SK-N-SH treated with all-trans-retinoic acid at 6 μM for 48 hours (cell line): ENCODE measurements around the gene HOXD11.

ENCODE experiments used
- ATAC-seq: fragments of 200-7000 bp; cut with Tn5 transposase; 3 replicates; pipeline ENCODE4 v1.9.1; 2020; ENCODE audit warnings: mild to moderate bottlenecking, moderate library complexity
- ARNTL ChIP-seq: fragments of 450-650 bp; formaldehyde crosslinking; IDR thresholded peaks from 2 replicates; pipeline ENCODE4 v1.5.0; 2020; ENCODE audit warnings: low read depth, mild to moderate bottlenecking, moderate library complexity, borderline replicate concordance
- CSDC2 ChIP-seq: fragments of 250-450 bp; sonication (Bioruptor Pico); IDR thresholded peaks from 2 replicates; pipeline ENCODE4 v1.5.0; 2020; ENCODE audit warnings: mild to moderate bottlenecking, moderate library complexity
- ESRRG ChIP-seq: fragments of 250-450 bp; sonication (Bioruptor Pico); IDR thresholded peaks from 2 replicates; pipeline ENCODE4 v1.6.1; 2021; ENCODE audit warnings: mild to moderate bottlenecking
- ISL1 ChIP-seq: fragments of 250-450 bp; sonication (Bioruptor Pico); IDR thresholded peaks from 2 replicates; pipeline ENCODE4 v2.1.2; 2022; ENCODE audit warnings: mild to moderate bottlenecking, moderate library complexity
- OSR1 ChIP-seq: fragments of 250-450 bp; sonication (Bioruptor Pico); IDR thresholded peaks from 2 replicates; pipeline ENCODE4 v1.8.0; 2022; ENCODE audit warnings: moderate library complexity, mild to moderate bottlenecking, inconsistent platforms
- PPARA ChIP-seq: fragments of 250-450 bp; sonication (Bioruptor Pico); IDR thresholded peaks from 2 replicates; pipeline ENCODE4 v1.5.0; 2020; ENCODE audit warnings: mild to moderate bottlenecking, borderline replicate concordance
- RARB ChIP-seq: fragments of 250-450 bp; sonication (Bioruptor Pico); IDR thresholded peaks from 2 replicates; pipeline ENCODE4 v1.8.0; 2021; ENCODE audit warnings: mild to moderate bottlenecking, moderate library complexity
- SNAI2 ChIP-seq: fragments of 250-450 bp; sonication (Bioruptor Pico); IDR thresholded peaks from 2 replicates; pipeline ENCODE4 v1.5.0; 2020; ENCODE audit warnings: mild to moderate bottlenecking, moderate library complexity
- TCF4 ChIP-seq: fragments of 250-450 bp; sonication (Bioruptor Pico); IDR thresholded peaks from 2 replicates; pipeline ENCODE4 v1.8.0; 2021; ENCODE audit warnings: mild to moderate bottlenecking, moderate library complexity, borderline replicate concordance
- TOX ChIP-seq: fragments of 250-450 bp; sonication (Bioruptor Pico); IDR thresholded peaks from 2 replicates; pipeline ENCODE4 v1.8.0; 2021; ENCODE audit warnings: mild to moderate bottlenecking, moderate library complexity, borderline replicate concordance
- ZC3H10 ChIP-seq: fragments of 250-450 bp; sonication (Bioruptor Pico); IDR thresholded peaks from 2 replicates; pipeline ENCODE4 v1.5.1; 2021; ENCODE audit warnings: mild to moderate bottlenecking, moderate library complexity
- ZFP3 ChIP-seq: fragments of 250-450 bp; sonication (Bioruptor Pico); IDR thresholded peaks from 2 replicates; pipeline ENCODE4 v1.5.0; 2020; ENCODE audit warnings: mild to moderate bottlenecking, moderate library complexity
- ZFP30 ChIP-seq: fragments of 450-650 bp; formaldehyde crosslinking; IDR thresholded peaks from 2 replicates; pipeline ENCODE4 v1.5.0; 2022; ENCODE audit warnings: mild to moderate bottlenecking, moderate library complexity
- ZNF565 ChIP-seq: fragments of 450-650 bp; formaldehyde crosslinking; conservative IDR thresholded peaks from 2 replicates; pipeline ENCODE4 v1.5.0; 2020; ENCODE audit warnings: low read depth, mild to moderate bottlenecking, moderate library complexity
- ZNF70 ChIP-seq: fragments of 450-650 bp; formaldehyde crosslinking; IDR thresholded peaks from 2 replicates; pipeline ENCODE4 v1.5.0; 2020; ENCODE audit warnings: mild to moderate bottlenecking, moderate library complexity
- ZNF8 ChIP-seq: fragments of 450-650 bp; formaldehyde crosslinking; IDR thresholded peaks from 2 replicates; pipeline ENCODE4 v1.5.0; 2020; ENCODE audit warnings: mild to moderate bottlenecking, moderate library complexity
- TF ChIP-seq, protein P1 (sequence below): fragments of 250-450 bp; sonication (Bioruptor Pico); IDR thresholded peaks from 2 replicates; pipeline ENCODE4 v1.8.0; 2021; ENCODE audit warnings: low read depth, mild to moderate bottlenecking, moderate library complexity, borderline replicate concordance
- TF ChIP-seq, protein P2 (sequence below): fragments of 250-450 bp; sonication (Bioruptor Pico); IDR thresholded peaks from 2 replicates; pipeline ENCODE4 v1.5.1; 2021; ENCODE audit warnings: mild to moderate bottlenecking, moderate library complexity
- TF ChIP-seq, protein P3 (sequence below): fragments of 250-450 bp; sonication (Bioruptor Pico); IDR thresholded peaks from 2 replicates; pipeline ENCODE4 v1.5.1; 2020; ENCODE audit warnings: low read depth, mild to moderate bottlenecking, moderate library complexity
- TF ChIP-seq, protein P4 (sequence below): fragments of 250-450 bp; sonication (Bioruptor Pico); IDR thresholded peaks from 2 replicates; pipeline ENCODE4 v1.8.0; 2020; ENCODE audit warnings: mild to moderate bottlenecking, moderate library complexity, borderline replicate concordance
- TF ChIP-seq, protein P5 (sequence below): fragments of 250-450 bp; sonication (Bioruptor Pico); IDR thresholded peaks from 2 replicates; pipeline ENCODE4 v1.5.0; 2020; ENCODE audit warnings: mild to moderate bottlenecking, moderate library complexity

The HOXD11 gene

DNA sequence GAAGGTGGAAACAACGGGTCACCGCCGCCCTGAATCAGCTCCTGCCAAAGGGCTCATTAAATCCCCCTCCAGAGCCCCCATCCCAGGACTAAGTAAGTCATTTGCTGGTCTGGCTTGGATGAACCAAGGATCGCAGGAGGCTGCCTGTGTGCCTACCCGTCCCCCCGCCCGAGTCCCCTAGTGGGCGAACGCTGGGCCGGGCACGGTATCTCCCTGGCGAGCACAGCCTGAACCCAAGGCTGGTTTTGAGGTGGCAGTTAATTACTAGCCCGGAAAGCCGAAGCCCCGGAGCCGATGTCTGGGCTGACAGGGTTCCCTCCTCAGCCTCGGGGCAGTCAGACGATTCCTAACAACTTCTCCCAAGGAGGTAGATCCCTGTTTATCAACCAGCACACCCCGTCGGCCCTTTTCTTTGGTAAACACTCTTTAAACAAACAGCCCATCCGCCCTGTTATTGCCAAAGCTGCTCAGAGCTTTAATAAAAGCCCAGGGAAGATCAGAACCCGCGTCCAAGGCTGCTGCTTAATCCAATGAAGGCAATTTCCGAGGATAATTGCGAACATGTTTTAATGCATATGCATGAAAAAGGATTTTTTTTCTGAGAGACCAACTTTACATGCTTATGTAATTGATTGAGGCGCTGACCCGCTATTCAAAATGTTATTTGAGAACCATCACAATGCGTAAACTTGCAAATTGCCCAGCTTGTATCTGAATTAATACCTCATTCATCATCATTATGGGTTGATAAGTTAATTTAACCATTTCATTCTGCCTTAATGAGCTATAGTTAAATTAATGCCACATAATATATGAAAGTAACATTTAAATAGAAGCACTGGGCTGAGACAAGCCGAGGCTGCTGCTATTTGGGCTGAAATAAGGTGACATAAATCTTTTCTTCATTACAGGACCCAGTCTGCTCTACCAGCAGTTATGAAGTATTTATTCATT is 33.9 kb upstream of the HOXD11 start:
- TF ChIP-seq ZNF565 (CRISPR knock-in tag) (no peak), ESRRG (CRISPR knock-in tag) (no peak), TOX (CRISPR knock-in tag) (no peak), PPARA (CRISPR knock-in tag) (no peak), RARB (CRISPR knock-in tag) (no peak), ARNTL (CRISPR knock-in tag) (no peak), SNAI2 (CRISPR knock-in tag) (no peak), ISL1 (CRISPR knock-in tag) (no peak), ZFP3 (CRISPR knock-in tag) (no peak)
- TF ChIP-seq, protein P1, sequence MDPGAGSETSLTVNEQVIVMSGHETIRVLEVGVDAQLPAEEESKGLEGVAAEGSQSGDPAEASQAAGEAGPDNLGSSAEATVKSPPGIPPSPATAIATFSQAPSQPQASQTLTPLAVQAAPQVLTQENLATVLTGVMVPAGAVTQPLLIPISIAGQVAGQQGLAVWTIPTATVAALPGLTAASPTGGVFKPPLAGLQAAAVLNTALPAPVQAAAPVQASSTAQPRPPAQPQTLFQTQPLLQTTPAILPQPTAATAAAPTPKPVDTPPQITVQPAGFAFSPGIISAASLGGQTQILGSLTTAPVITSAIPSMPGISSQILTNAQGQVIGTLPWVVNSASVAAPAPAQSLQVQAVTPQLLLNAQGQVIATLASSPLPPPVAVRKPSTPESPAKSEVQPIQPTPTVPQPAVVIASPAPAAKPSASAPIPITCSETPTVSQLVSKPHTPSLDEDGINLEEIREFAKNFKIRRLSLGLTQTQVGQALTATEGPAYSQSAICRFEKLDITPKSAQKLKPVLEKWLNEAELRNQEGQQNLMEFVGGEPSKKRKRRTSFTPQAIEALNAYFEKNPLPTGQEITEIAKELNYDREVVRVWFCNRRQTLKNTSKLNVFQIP = no peak
- TF ChIP-seq, protein P2, sequence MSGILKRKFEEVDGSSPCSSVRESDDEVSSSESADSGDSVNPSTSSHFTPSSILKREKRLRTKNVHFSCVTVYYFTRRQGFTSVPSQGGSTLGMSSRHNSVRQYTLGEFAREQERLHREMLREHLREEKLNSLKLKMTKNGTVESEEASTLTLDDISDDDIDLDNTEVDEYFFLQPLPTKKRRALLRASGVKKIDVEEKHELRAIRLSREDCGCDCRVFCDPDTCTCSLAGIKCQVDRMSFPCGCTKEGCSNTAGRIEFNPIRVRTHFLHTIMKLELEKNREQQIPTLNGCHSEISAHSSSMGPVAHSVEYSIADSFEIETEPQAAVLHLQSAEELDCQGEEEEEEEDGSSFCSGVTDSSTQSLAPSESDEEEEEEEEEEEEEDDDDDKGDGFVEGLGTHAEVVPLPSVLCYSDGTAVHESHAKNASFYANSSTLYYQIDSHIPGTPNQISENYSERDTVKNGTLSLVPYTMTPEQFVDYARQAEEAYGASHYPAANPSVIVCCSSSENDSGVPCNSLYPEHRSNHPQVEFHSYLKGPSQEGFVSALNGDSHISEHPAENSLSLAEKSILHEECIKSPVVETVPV (CRISPR knock-in tag) = no peak
- TF ChIP-seq, protein P3, sequence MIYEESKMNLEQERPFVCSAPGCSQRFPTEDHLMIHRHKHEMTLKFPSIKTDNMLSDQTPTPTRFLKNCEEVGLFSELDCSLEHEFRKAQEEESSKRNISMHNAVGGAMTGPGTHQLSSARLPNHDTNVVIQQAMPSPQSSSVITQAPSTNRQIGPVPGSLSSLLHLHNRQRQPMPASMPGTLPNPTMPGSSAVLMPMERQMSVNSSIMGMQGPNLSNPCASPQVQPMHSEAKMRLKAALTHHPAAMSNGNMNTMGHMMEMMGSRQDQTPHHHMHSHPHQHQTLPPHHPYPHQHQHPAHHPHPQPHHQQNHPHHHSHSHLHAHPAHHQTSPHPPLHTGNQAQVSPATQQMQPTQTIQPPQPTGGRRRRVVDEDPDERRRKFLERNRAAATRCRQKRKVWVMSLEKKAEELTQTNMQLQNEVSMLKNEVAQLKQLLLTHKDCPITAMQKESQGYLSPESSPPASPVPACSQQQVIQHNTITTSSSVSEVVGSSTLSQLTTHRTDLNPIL (CRISPR knock-in tag) = no peak
- ATAC-seq = no peak

DNA sequence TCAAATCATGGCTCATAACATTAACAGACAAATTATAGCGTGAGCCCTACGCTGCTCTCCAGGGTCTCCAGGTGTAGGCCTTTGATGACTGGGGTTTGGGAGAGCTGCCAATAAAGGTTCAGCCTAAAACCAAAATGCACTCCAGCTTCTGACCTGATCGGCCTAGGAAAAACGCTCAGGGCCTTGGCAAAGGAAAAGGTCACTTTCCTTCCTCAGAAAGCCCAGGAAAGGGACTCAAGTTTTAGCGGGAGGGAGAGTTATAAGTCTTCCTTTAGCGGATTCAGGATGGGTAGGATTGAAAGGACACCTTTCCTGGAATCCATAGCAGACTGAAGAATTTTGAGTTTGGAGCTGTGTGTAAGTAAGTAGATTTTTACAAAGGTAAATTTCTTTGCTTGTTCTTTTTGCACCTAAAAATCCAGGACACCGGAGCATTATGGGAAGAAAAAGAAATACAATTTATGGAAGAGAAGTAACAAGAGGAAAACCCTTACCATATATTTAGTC is 32.1 kb upstream of the HOXD11 start:
- no peak for TF ChIP-seq ZNF565 (CRISPR knock-in tag)
- TF ChIP-seq, protein P3 (CRISPR knock-in tag) = no peak
- TF ChIP-seq, protein P4, sequence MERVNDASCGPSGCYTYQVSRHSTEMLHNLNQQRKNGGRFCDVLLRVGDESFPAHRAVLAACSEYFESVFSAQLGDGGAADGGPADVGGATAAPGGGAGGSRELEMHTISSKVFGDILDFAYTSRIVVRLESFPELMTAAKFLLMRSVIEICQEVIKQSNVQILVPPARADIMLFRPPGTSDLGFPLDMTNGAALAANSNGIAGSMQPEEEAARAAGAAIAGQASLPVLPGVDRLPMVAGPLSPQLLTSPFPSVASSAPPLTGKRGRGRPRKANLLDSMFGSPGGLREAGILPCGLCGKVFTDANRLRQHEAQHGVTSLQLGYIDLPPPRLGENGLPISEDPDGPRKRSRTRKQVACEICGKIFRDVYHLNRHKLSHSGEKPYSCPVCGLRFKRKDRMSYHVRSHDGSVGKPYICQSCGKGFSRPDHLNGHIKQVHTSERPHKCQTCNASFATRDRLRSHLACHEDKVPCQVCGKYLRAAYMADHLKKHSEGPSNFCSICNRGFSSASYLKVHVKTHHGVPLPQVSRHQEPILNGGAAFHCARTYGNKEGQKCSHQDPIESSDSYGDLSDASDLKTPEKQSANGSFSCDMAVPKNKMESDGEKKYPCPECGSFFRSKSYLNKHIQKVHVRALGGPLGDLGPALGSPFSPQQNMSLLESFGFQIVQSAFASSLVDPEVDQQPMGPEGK = no peak
- TF ChIP-seq ZC3H10 = no peak
- TF ChIP-seq ZFP30 = no peak
- TF ChIP-seq, protein P5, sequence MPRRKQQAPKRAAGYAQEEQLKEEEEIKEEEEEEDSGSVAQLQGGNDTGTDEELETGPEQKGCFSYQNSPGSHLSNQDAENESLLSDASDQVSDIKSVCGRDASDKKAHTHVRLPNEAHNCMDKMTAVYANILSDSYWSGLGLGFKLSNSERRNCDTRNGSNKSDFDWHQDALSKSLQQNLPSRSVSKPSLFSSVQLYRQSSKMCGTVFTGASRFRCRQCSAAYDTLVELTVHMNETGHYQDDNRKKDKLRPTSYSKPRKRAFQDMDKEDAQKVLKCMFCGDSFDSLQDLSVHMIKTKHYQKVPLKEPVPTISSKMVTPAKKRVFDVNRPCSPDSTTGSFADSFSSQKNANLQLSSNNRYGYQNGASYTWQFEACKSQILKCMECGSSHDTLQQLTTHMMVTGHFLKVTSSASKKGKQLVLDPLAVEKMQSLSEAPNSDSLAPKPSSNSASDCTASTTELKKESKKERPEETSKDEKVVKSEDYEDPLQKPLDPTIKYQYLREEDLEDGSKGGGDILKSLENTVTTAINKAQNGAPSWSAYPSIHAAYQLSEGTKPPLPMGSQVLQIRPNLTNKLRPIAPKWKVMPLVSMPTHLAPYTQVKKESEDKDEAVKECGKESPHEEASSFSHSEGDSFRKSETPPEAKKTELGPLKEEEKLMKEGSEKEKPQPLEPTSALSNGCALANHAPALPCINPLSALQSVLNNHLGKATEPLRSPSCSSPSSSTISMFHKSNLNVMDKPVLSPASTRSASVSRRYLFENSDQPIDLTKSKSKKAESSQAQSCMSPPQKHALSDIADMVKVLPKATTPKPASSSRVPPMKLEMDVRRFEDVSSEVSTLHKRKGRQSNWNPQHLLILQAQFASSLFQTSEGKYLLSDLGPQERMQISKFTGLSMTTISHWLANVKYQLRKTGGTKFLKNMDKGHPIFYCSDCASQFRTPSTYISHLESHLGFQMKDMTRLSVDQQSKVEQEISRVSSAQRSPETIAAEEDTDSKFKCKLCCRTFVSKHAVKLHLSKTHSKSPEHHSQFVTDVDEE = no peak
- no peak for TF ChIP-seq CSDC2 (CRISPR knock-in tag)
- TF ChIP-seq ZNF8 = no peak
- no peak for TF ChIP-seq ESRRG (CRISPR knock-in tag)
- no peak for TF ChIP-seq PPARA (CRISPR knock-in tag)
- TF ChIP-seq ARNTL (CRISPR knock-in tag) = no peak
- no peak for TF ChIP-seq ZNF70 (CRISPR knock-in tag)
- TF ChIP-seq OSR1 (CRISPR knock-in tag) = no peak
- no peak for TF ChIP-seq SNAI2 (CRISPR knock-in tag)
- no peak for TF ChIP-seq ZFP3 (CRISPR knock-in tag)
- TF ChIP-seq, protein P1 = no peak
- TF ChIP-seq TCF4 (CRISPR knock-in tag) = no peak
- no peak for TF ChIP-seq RARB (CRISPR knock-in tag)
- ATAC-seq = no peak
